NB4 (cell line): ENCODE data around the gene RAVER2.

Experiments used
- POLR2A ChIP-seq: IDR thresholded peaks from 2 replicates; pipeline ENCODE4 v1.6.1; 2011; ENCODE audit warnings: mild to moderate bottlenecking; ENCODE audit not compliant: insufficient read length; ENCODE audit errors: extremely low read depth
- TF ChIP-seq, protein P1 (sequence below): IDR thresholded peaks from one replicate; pipeline ENCODE4 v1.5.1; 2012; ENCODE audit warnings: low read depth, low read length
- TF ChIP-seq, protein P2 (sequence below): IDR thresholded peaks from 2 replicates; pipeline ENCODE4 v1.6.1; 2011; ENCODE audit warnings: low read depth, low read length

- TF ChIP-seq, protein P1, sequence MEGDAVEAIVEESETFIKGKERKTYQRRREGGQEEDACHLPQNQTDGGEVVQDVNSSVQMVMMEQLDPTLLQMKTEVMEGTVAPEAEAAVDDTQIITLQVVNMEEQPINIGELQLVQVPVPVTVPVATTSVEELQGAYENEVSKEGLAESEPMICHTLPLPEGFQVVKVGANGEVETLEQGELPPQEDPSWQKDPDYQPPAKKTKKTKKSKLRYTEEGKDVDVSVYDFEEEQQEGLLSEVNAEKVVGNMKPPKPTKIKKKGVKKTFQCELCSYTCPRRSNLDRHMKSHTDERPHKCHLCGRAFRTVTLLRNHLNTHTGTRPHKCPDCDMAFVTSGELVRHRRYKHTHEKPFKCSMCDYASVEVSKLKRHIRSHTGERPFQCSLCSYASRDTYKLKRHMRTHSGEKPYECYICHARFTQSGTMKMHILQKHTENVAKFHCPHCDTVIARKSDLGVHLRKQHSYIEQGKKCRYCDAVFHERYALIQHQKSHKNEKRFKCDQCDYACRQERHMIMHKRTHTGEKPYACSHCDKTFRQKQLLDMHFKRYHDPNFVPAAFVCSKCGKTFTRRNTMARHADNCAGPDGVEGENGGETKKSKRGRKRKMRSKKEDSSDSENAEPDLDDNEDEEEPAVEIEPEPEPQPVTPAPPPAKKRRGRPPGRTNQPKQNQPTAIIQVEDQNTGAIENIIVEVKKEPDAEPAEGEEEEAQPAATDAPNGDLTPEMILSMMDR, result no peak
- TF ChIP-seq POLR2A, result no peak
- TF ChIP-seq, protein P2, sequence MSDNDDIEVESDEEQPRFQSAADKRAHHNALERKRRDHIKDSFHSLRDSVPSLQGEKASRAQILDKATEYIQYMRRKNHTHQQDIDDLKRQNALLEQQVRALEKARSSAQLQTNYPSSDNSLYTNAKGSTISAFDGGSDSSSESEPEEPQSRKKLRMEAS, result no peak
Measured at GRCh38 chr1:64878090-64878489, 133.2 kb downstream of the RAVER2 start.
